ENCODE measurements around the gene SCAF1. TPM values are rescaled to one million over a fixed set of nuclear protein-coding genes. Genes with fewer than 3 reads are reported as not detected.
A peak's percentile ranks its signal among the peaks of the same experiment; 100 is the strongest.

The SCAF1 gene
- total and polyA plus RNA-seq, 10 of the 15 experiments (the other 5 are each of a cell fraction or from before 2014, with no cell fraction given): 0.18 to 77.0 (median 5.3) TPM

GRCh38 chr19:49664171-49665035 lies 22.4 kb downstream of the SCAF1 start (continued):
- TF ChIP-seq CTCF (IDR thresholded peaks at IDR 0.05 in 2 of 3, conservative IDR thresholded peaks at IDR 0.05 in 1 of 3; ENCODE audit: control insufficient read depth in 2 of 3, extremely low read depth in 1 of 3, insufficient read depth in 1 of 3, low read depth in 3 of 3, low read length in 3 of 3): 0 out of 6 replicates have a peak, but pooled peaks of 1 of the 3 experiments have one; percentile 5
- no peak; the same call in 1 of the 2 replicates for TF ChIP-seq POLR2AphosphoS2 (IDR thresholded peaks at IDR 0.05; ENCODE audit: low read depth, low read length)
- TF ChIP-seq MAX (IDR thresholded peaks at IDR 0.05; ENCODE audit: low read depth, low read length): no peak
- 0 out of 2 replicates have a peak, but pooled peaks have one; percentile 10 for TF ChIP-seq CREM (IDR thresholded peaks at IDR 0.05; ENCODE audit: low read depth)
- no peak for TF ChIP-seq NFXL1 (IDR thresholded peaks at IDR 0.05; ENCODE audit: borderline replicate concordance)
- TF ChIP-seq EZH2 (IDR thresholded peaks at IDR 0.05; ENCODE audit: borderline replicate concordance, control insufficient read depth, low read depth, low read length): no peak
- peak; percentile 4 to 48; a peak in 1 of 4 replicates for TF ChIP-seq BHLHE40 (IDR thresholded peaks at IDR 0.05; ENCODE audit: borderline replicate concordance in 1 of 2, low read depth in 2 of 2, low read length in 1 of 2)
- TF ChIP-seq, protein P1, sequence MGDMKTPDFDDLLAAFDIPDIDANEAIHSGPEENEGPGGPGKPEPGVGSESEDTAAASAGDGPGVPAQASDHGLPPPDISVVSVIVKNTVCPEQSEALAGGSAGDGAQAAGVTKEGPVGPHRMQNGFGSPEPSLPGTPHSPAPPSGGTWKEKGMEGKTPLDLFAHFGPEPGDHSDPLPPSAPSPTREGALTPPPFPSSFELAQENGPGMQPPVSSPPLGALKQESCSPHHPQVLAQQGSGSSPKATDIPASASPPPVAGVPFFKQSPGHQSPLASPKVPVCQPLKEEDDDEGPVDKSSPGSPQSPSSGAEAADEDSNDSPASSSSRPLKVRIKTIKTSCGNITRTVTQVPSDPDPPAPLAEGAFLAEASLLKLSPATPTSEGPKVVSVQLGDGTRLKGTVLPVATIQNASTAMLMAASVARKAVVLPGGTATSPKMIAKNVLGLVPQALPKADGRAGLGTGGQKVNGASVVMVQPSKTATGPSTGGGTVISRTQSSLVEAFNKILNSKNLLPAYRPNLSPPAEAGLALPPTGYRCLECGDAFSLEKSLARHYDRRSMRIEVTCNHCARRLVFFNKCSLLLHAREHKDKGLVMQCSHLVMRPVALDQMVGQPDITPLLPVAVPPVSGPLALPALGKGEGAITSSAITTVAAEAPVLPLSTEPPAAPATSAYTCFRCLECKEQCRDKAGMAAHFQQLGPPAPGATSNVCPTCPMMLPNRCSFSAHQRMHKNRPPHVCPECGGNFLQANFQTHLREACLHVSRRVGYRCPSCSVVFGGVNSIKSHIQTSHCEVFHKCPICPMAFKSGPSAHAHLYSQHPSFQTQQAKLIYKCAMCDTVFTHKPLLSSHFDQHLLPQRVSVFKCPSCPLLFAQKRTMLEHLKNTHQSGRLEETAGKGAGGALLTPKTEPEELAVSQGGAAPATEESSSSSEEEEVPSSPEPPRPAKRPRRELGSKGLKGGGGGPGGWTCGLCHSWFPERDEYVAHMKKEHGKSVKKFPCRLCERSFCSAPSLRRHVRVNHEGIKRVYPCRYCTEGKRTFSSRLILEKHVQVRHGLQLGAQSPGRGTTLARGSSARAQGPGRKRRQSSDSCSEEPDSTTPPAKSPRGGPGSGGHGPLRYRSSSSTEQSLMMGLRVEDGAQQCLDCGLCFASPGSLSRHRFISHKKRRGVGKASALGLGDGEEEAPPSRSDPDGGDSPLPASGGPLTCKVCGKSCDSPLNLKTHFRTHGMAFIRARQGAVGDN (IDR thresholded peaks at IDR 0.05): peak; percentile 48; the same call in 1 of the 2 replicates
- no peak for TF ChIP-seq CHD4 (IDR thresholded peaks at IDR 0.05)
- no peak for TF ChIP-seq SMC3 (IDR thresholded peaks at IDR 0.05; ENCODE audit: borderline replicate concordance, low read length)
- TF ChIP-seq MXI1 (IDR thresholded peaks at IDR 0.05; ENCODE audit: low read depth, low read length): no peak
- no peak for TF ChIP-seq WRNIP1 (IDR thresholded peaks at IDR 0.05; ENCODE audit: borderline replicate concordance, low read depth, low read length)
- no peak for TF ChIP-seq TCF7 (IDR thresholded peaks at IDR 0.05; ENCODE audit: borderline replicate concordance)
- TF ChIP-seq CBFB (IDR thresholded peaks at IDR 0.05; ENCODE audit: low read depth): no peak; the same call in 1 of the 2 replicates
- TF ChIP-seq HCFC1 (IDR thresholded peaks at IDR 0.05; ENCODE audit: low read length): peak; percentile 11; the same call in 1 of the 2 replicates
- no peak for TF ChIP-seq BMI1 (IDR thresholded peaks at IDR 0.05; ENCODE audit: borderline replicate concordance)
- no peak for TF ChIP-seq CEBPZ (IDR thresholded peaks at IDR 0.05; ENCODE audit: low read depth, low read length)
